Transverse colon (tissue), 4 donors: ENCODE measurements around the gene AFAP1L2.

Experiments used
- CTCF ChIP-seq, 5 experiments: fragments of 200-600 bp in 3 of 5; fragments of 450-650 bp in 2 of 5; sonication (generic) in 3 of 5; IDR thresholded peaks; 1 replicate in 2 of 5; 2 replicates in 3 of 5; pipeline ENCODE4 v1.5.1; 2016 to 2017; ENCODE audit warnings: antibody characterized with exemption in 5 of 5, inconsistent platforms in 3 of 5, mild to moderate bottlenecking in 2 of 5, moderate library complexity in 1 of 5
- POLR2A ChIP-seq: fragments of 450-650 bp; IDR thresholded peaks from one replicate; pipeline ENCODE4 v1.6.1; 2016; ENCODE audit warnings: antibody characterized with exemption, mild to moderate bottlenecking, moderate library complexity
- POLR2AphosphoS5 ChIP-seq, 3 donors: sonication (generic); formaldehyde crosslinking; IDR thresholded peaks; one replicate each; pipeline ENCODE4 v1.6.1; 2016; ENCODE audit warnings: antibody characterized with exemption in 3 of 3

- no peak for TF ChIP-seq CTCF (IDR thresholded peaks at IDR 0.05)
- TF ChIP-seq POLR2A, result no peak
- no peak for TF ChIP-seq POLR2AphosphoS5 (IDR thresholded peaks at IDR 0.05)
These were observed 159.0 kb downstream of the AFAP1L2 start for GRCh38 chr10:114245121-114245791.
